Peyer's patch (tissue), 4 donors: ENCODE data around the gene DPEP2.

ENCODE experiments used
- POLR2A ChIP-seq, 2 donors: fragments of 450-650 bp; IDR thresholded peaks; one replicate each; pipeline ENCODE4 v1.5.1; 2017; ENCODE audit warnings: antibody characterized with exemption in 2 of 2, mild to moderate bottlenecking in 2 of 2, moderate library complexity in 2 of 2
- TF ChIP-seq, protein P1 (sequence below), 6 experiments: fragments of 450-650 bp in 4 of 6; fragments of 200-600 bp in 2 of 6; sonication (generic) in 1 of 6; IDR thresholded peaks; one replicate each; pipeline ENCODE4 v1.5.1; 2017 to 2019; ENCODE audit warnings: antibody characterized with exemption in 6 of 6, mild to moderate bottlenecking in 3 of 6, moderate library complexity in 1 of 6

- TF ChIP-seq, protein P1, sequence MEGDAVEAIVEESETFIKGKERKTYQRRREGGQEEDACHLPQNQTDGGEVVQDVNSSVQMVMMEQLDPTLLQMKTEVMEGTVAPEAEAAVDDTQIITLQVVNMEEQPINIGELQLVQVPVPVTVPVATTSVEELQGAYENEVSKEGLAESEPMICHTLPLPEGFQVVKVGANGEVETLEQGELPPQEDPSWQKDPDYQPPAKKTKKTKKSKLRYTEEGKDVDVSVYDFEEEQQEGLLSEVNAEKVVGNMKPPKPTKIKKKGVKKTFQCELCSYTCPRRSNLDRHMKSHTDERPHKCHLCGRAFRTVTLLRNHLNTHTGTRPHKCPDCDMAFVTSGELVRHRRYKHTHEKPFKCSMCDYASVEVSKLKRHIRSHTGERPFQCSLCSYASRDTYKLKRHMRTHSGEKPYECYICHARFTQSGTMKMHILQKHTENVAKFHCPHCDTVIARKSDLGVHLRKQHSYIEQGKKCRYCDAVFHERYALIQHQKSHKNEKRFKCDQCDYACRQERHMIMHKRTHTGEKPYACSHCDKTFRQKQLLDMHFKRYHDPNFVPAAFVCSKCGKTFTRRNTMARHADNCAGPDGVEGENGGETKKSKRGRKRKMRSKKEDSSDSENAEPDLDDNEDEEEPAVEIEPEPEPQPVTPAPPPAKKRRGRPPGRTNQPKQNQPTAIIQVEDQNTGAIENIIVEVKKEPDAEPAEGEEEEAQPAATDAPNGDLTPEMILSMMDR (IDR thresholded peaks at IDR 0.05) = no peak
- TF ChIP-seq POLR2A (IDR thresholded peaks at IDR 0.05) = no peak
Observed at GRCh38 chr16:67977005-67977404, 22.3 kb downstream of the DPEP2 start.
